ENCODE results near the gene TRIM52. TPM values are rescaled to one million over a fixed set of nuclear protein-coding genes. Genes with fewer than 3 reads are reported as not detected.

Gene TRIM52
- total and polyA plus RNA-seq, 9 of the 15 experiments (the other 6 are each of a cell fraction or from before 2014, with no cell fraction given): 3.3 to 21.9 (median 13.5) TPM

DNA sequence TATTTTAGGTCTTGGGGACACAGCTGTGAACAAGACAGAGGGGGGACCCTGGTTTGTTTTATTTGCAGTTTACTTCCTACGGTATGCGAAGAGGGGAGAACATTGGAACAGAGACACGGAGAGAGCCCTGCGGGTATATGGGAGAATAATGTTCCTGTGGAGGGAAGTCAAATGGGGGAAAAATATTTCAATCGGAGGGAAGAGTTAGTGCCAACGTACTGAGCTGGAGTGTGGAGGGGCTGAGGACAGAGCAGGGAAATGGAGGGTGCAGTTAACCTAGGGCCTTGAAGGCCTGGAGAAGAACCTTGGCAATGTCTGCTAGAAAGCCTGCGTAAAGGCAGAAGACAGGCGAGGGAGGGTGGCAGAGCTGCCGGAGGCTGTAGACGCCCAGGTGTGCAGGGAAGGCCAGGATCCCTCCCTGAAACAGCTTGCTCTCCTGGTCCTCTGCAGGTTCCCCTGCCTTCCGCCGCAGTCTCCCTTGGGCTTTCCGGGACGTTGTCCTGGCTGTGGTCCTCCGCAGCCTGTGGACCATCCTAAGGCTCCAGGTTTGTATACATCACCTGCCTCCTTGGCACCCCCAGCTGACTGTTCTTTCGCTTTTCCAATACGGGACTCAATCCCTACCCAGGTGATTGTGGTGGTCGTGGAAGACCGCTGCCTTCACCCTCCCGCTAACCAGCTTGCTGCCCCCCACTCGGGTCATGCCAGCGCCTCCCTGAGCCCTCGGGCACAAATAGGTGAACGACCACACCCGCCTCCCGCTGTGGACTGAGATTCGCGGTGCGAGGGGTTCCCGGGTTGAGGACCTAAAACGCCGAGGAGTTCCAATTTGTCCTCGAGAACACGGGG, 15.3 kb downstream of the TRIM52 start (continued):
- TF ChIP-seq NFYB (IDR thresholded peaks at IDR 0.05; ENCODE audit: extremely low read depth, insufficient read length) (no peak), EWSR1 (IDR thresholded peaks at IDR 0.05; ENCODE audit: borderline replicate concordance, low read depth, partially characterized antibody) (no peak), ZNF644 (tag; IDR thresholded peaks at IDR 0.05; ENCODE audit: low read depth) (no peak), MCM2 (IDR thresholded peaks at IDR 0.05; ENCODE audit: low read depth) (no peak), MCM7 (IDR thresholded peaks at IDR 0.05) (no peak), BRD4 (IDR thresholded peaks at IDR 0.05) (no peak), SMARCC2 (IDR thresholded peaks at IDR 0.05; ENCODE audit: low read depth) (no peak), SP2 (IDR thresholded peaks at IDR 0.05; ENCODE audit: extremely low read depth, low read depth, low read length, poor library complexity, severe bottlenecking) (no peak), FOXO4 (CRISPR knock-in tag; IDR thresholded peaks at IDR 0.05) (no peak), FOXK2 (conservative IDR thresholded peaks at IDR 0.05 in 1 of 2, IDR thresholded peaks at IDR 0.05 in 1 of 2; ENCODE audit: low read depth in 2 of 2) (no peak), JUNB (CRISPR knock-in tag; conservative IDR thresholded peaks at IDR 0.05) (no peak), HBP1 (CRISPR knock-in tag; IDR thresholded peaks at IDR 0.05) (no peak), KAT8 (IDR thresholded peaks at IDR 0.05; ENCODE audit: low read depth) (no peak), PRMT5 (CRISPR knock-in tag; IDR thresholded peaks at IDR 0.05) (no peak), ZNF395 (CRISPR knock-in tag; IDR thresholded peaks at IDR 0.05) (no peak), POLR2A (conservative IDR thresholded peaks at IDR 0.05) (no peak), SMARCE1 (IDR thresholded peaks at IDR 0.05) (no peak), NBN (IDR thresholded peaks at IDR 0.05; ENCODE audit: low read depth) (no peak), FUS (optimal IDR thresholded peaks at IDR 0.05; ENCODE audit: low read depth, low read length) (no peak), HSF4 (CRISPR knock-in tag; IDR thresholded peaks at IDR 0.05; ENCODE audit: borderline replicate concordance) (no peak), ARID1B (IDR thresholded peaks at IDR 0.05) (peak; percentile 36), XRCC5 (IDR thresholded peaks at IDR 0.05; ENCODE audit: low read depth, low read length) (peak; percentile 8; the same call in 1 of the 2 replicates), YBX1 (IDR thresholded peaks at IDR 0.05) (no peak)
- TF ChIP-seq, protein P1, sequence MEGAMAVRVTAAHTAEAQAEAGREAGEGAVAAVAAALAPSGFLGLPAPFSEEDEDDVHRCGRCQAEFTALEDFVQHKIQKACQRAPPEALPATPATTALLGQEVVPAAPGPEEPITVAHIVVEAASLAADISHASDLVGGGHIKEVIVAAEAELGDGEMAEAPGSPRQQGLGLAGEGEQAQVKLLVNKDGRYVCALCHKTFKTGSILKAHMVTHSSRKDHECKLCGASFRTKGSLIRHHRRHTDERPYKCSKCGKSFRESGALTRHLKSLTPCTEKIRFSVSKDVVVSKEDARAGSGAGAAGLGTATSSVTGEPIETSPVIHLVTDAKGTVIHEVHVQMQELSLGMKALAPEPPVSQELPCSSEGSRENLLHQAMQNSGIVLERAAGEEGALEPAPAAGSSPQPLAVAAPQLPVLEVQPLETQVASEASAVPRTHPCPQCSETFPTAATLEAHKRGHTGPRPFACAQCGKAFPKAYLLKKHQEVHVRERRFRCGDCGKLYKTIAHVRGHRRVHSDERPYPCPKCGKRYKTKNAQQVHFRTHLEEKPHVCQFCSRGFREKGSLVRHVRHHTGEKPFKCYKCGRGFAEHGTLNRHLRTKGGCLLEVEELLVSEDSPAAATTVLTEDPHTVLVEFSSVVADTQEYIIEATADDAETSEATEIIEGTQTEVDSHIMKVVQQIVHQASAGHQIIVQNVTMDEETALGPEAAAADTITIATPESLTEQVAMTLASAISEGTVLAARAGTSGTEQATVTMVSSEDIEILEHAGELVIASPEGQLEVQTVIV (CRISPR knock-in tag; IDR thresholded peaks at IDR 0.05; ENCODE audit: borderline replicate concordance): no peak
